Stomach (tissue), 9 donors: ENCODE results near the gene CEP295NL. TPM values are rescaled to one million over a fixed set of nuclear protein-coding genes. Genes with fewer than 3 reads are reported as not detected.

ENCODE experiments used
- DNase-seq, 2 donors: peaks; one replicate each; pipeline versions ENCODE4 v3.0.0 to v3.0.0-alpha.2; 2013 to 2019
- H3K27ac ChIP-seq, 5 donors: fragments of 200-600 bp in 4 of 5; sonication (generic) in 4 of 5; one replicate each; pipeline ENCODE4 v1.5.1; 2013 to 2019; ENCODE audit warnings: mild to moderate bottlenecking in 1 of 5, moderate library complexity in 1 of 5
- H3K27me3 ChIP-seq, 3 donors: fragments of 200-600 bp; sonication (generic); one replicate each; pipeline ENCODE4 v1.5.1; 2017 to 2019; ENCODE audit warnings: mixed run types in 1 of 3
- H3K36me3 ChIP-seq, 4 donors: fragments of 200-600 bp; sonication (generic); 1 replicate in 3 of 4; 2 replicates in 1 of 4; pipeline ENCODE4 v1.5.1; 2016 to 2019
- H3K4me1 ChIP-seq, 4 donors: fragments of 200-600 bp; sonication (generic); one replicate each; pipeline ENCODE4 v1.5.1; 2016 to 2019
- H3K4me3 ChIP-seq, 4 donors: fragments of 200-600 bp; sonication (generic) in 3 of 4; one replicate each; pipeline ENCODE4 v1.5.1; 2016 to 2019; ENCODE audit warnings: mild to moderate bottlenecking in 1 of 4
- H3K9me3 ChIP-seq, 4 donors: fragments of 200-600 bp; sonication (generic); one replicate each; pipeline ENCODE4 v1.5.1; 2016 to 2019
- CTCF ChIP-seq, 7 experiments: fragments of 450-650 bp in 4 of 7; fragments of 200-600 bp in 3 of 7; sonication (generic) in 3 of 7; IDR thresholded peaks; one replicate each; pipeline ENCODE4 v1.5.1; 2016 to 2019; ENCODE audit warnings: antibody characterized with exemption in 7 of 7, control low read depth in 2 of 7, mild to moderate bottlenecking in 1 of 7
- EP300 ChIP-seq: sonication (generic); formaldehyde crosslinking; IDR thresholded peaks from one replicate; pipeline ENCODE4 v1.6.1; 2017; ENCODE audit warnings: antibody characterized with exemption
- POLR2A ChIP-seq, 4 donors: fragments of 450-650 bp; IDR thresholded peaks; one replicate each; pipeline ENCODE4 v1.6.1; 2016; ENCODE audit warnings: antibody characterized with exemption in 4 of 4, control low read depth in 2 of 4, mild to moderate bottlenecking in 1 of 4, moderate library complexity in 1 of 4
- POLR2AphosphoS5 ChIP-seq, 3 donors: sonication (generic); formaldehyde crosslinking; IDR thresholded peaks; one replicate each; pipeline ENCODE4 v1.6.1; 2016; ENCODE audit warnings: antibody characterized with exemption in 3 of 3
- WGBS, 5 donors: extraction: QIAGEN DNeasy Blood & Tissue Kit in 3 of 5; methylation state at CpG; one replicate each; pipeline versions ENCODE4 v1.1.5 to v1.1.7; 2013 to 2018; 5-methylcytosine and 5-hydroxymethylcytosine counted together
- intact Hi-C: fragments of 100-400 bp; cut with DNase I; formaldehyde crosslinking; loops from one replicate; pipeline ENCODE4 v1.15.1; 2023; ENCODE audit warnings: low total_unique reads
- polyA plus RNA-seq, 3 donors: library from polyadenylated mRNA; stranded (reverse); fragments of 200-250 nt; gene quantifications; one replicate each; pipeline ENCODE4 v1.2.3, GENCODE V29; 2013
- total RNA-seq, 5 donors: library from RNA; depleted of rRNA; stranded (reverse); fragments of >200 nt; gene quantifications; one replicate each; pipeline versions ENCODE4 v1.1.0 to v1.2.3, GENCODE V29; 2014 to 2016
- donor health status: healthy with polysubstance abuse.
- donor health status: Bipolar disorder and iron deficiency.
- donor health status: healthy.

The CEP295NL gene
- total and polyA plus RNA-seq, 8 donors, result 0.31 to 23.9 (median 5.8) TPM; not detected in 1

GRCh38 chr17:78895322-78895721 lies 7.7 kb downstream of the CEP295NL start:
- WGBS, 5 donors, result 53 to 78% (median 68%) methylated on average over 5 of the region's 5 CpGs
- H3K27ac ChIP-seq, result peak overlapping the region in 3 of 5 donors; percentile 6 to 67 (median 56)
- H3K4me3 ChIP-seq, result no peak overlapping the region
- intact Hi-C loops, result no loop called here
- peaks cover 0 to 7% (median 0%) of the 10 kb centered on the region in 4 donors for H3K36me3 ChIP-seq
- TF ChIP-seq CTCF (IDR thresholded peaks at IDR 0.05) (no peak), EP300 (no peak), POLR2A (IDR thresholded peaks at IDR 0.05) (no peak)
- H3K9me3 ChIP-seq, result no peaks in the 10 kb centered on the region
- H3K27me3 ChIP-seq, result no peaks in the 10 kb centered on the region
- peaks cover 29 to 96% (median 63%) of the 10 kb centered on the region in 4 donors for H3K4me1 ChIP-seq
- DNase-seq, result no peak

- H3K9me3 ChIP-seq, result no peaks in the 10 kb centered on the region
- H3K4me1 ChIP-seq, result peaks cover 21 to 100% (median 62%) of the 10 kb centered on the region in 4 donors
- H3K4me3 ChIP-seq, result no peak overlapping the region
- WGBS, 5 donors, result 26 to 53% (median 43%) methylated on average over 4 of the region's 4 CpGs
- H3K27me3 ChIP-seq, result no peaks in the 10 kb centered on the region
- TF ChIP-seq CTCF (IDR thresholded peaks at IDR 0.05), result no peak
- TF ChIP-seq EP300, result no peak
- peaks cover 0 to 6% (median 0%) of the 10 kb centered on the region in 4 donors for H3K36me3 ChIP-seq
- intact Hi-C loops, result no loop called here
- DNase-seq, result no peak
- H3K27ac ChIP-seq, result no peak overlapping the region
These were observed 9.3 kb downstream of the CEP295NL start for GRCh38 chr17:78893684-78894083.

- Histone ChIP-seq H3K27ac (peak overlapping the region in 1 of 5 donors; percentile 66), H3K27me3 (no peaks in the 10 kb centered on the region), H3K9me3 (no peaks in the 10 kb centered on the region), H3K4me3 (no peak overlapping the region), H3K36me3 (no peaks in the 10 kb centered on the region), H3K4me1 (peaks cover 21 to 100% (median 60%) of the 10 kb centered on the region in 4 donors)
- no peak for DNase-seq
- intact Hi-C loops, result no loop called here
- no peak for TF ChIP-seq CTCF (IDR thresholded peaks at IDR 0.05)
- no peak for TF ChIP-seq POLR2A (IDR thresholded peaks at IDR 0.05)
- no peak for TF ChIP-seq POLR2AphosphoS5 (IDR thresholded peaks at IDR 0.05)
- TF ChIP-seq EP300, result no peak
- 71 to 90% (median 86%) methylated on average over 6 of the region's 6 CpGs for WGBS, 5 donors
These were observed 10.0 kb downstream of the CEP295NL start for GRCh38 chr17:78892936-78893379.

- Histone ChIP-seq H3K27me3 (no peaks in the 10 kb centered on the region), H3K36me3 (no peaks in the 10 kb centered on the region), H3K4me3 (no peak overlapping the region), H3K9me3 (no peaks in the 10 kb centered on the region), H3K27ac (peak overlapping the region in 3 of 5 donors; percentile 7 to 77 (median 66)), H3K4me1 (peaks cover 21 to 99% (median 58%) of the 10 kb centered on the region in 4 donors)
- intact Hi-C loops, result no loop called here
- WGBS, 5 donors, result 72 to 82% (median 77%) methylated on average over 5 of the region's 5 CpGs
- DNase-seq, result no peak
- no peak for TF ChIP-seq POLR2AphosphoS5 (IDR thresholded peaks at IDR 0.05)
These were observed 10.5 kb downstream of the CEP295NL start for GRCh38 chr17:78892520-78892919.

GRCh38 chr17:78892062-78892456 lies 10.9 kb downstream of the CEP295NL start:
- DNase-seq, result no peak
- intact Hi-C loops, result no loop called here
- Histone ChIP-seq H3K4me1 (peaks cover 21 to 96% (median 57%) of the 10 kb centered on the region in 4 donors), H3K36me3 (peaks cover 0 to 1% (median 0%) of the 10 kb centered on the region in 4 donors), H3K4me3 (no peak overlapping the region), H3K27me3 (no peaks in the 10 kb centered on the region), H3K9me3 (no peaks in the 10 kb centered on the region), H3K27ac (peak overlapping the region in 3 of 5 donors; percentile 7 to 77 (median 66))
- TF ChIP-seq EP300, result no peak
- no peak for TF ChIP-seq POLR2A (IDR thresholded peaks at IDR 0.05)
- no peak for TF ChIP-seq CTCF (IDR thresholded peaks at IDR 0.05)
- TF ChIP-seq POLR2AphosphoS5 (IDR thresholded peaks at IDR 0.05), result no peak
- WGBS, 5 donors, result 80 to 91% (median 89%) methylated on average over 12 to 14 of the region's 14 CpGs
